OCI-LY3 (cell line): Measurements from ENCODE around the gene PMF1.

ENCODE experiments used
- CTCF ChIP-seq: fragments of 200-600, 300-600 bp; sonication (generic); IDR thresholded peaks from 2 replicates; pipeline ENCODE4 v1.5.1; 2014; ENCODE audit warnings: antibody characterized with exemption, low read length, low read depth
- EZH2phosphoT487 ChIP-seq: fragments of 200-600 bp; shearing (Covaris generic); IDR thresholded peaks from 2 replicates; pipeline ENCODE4 v1.6.1; 2018; ENCODE audit warnings: antibody characterized with exemption, mixed run types, low read depth

GRCh38 chr1:156226782-156227181 is 14.0 kb downstream of the PMF1 start:
- TF ChIP-seq CTCF (no peak), EZH2phosphoT487 (no peak)
